Peyer's patch (tissue), 4 donors: ENCODE data around the gene TOMM22.

Source experiments
- POLR2A ChIP-seq, 2 donors: fragments of 450-650 bp; IDR thresholded peaks; one replicate each; pipeline ENCODE4 v1.5.1; 2017; ENCODE audit warnings: antibody characterized with exemption in 2 of 2, mild to moderate bottlenecking in 2 of 2, moderate library complexity in 2 of 2
- TF ChIP-seq, protein P1 (sequence below), 6 experiments: fragments of 450-650 bp in 4 of 6; fragments of 200-600 bp in 2 of 6; sonication (generic) in 1 of 6; IDR thresholded peaks; one replicate each; pipeline ENCODE4 v1.5.1; 2017 to 2019; ENCODE audit warnings: antibody characterized with exemption in 6 of 6, mild to moderate bottlenecking in 3 of 6, moderate library complexity in 1 of 6

DNA sequence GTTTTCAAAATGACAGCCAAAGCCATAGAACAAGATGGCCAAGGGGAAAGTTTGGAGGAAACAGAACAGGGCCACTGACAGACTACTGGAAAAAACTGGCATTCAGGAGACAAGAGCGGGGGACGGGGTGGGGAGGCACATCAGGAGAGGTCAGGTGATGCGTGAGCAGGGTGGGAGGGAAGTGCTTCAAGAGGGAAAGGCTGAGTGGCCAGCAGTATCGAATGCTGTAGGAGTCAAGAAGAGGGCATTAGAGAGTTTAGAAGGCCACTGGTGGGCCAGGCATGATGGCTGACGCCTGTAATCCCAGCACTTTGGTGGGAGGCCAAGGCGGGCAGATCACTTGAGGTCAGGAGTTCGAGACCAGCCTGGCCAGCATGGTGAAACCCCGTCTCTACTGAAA lies 32.2 kb downstream of the TOMM22 start:
- TF ChIP-seq, protein P1, sequence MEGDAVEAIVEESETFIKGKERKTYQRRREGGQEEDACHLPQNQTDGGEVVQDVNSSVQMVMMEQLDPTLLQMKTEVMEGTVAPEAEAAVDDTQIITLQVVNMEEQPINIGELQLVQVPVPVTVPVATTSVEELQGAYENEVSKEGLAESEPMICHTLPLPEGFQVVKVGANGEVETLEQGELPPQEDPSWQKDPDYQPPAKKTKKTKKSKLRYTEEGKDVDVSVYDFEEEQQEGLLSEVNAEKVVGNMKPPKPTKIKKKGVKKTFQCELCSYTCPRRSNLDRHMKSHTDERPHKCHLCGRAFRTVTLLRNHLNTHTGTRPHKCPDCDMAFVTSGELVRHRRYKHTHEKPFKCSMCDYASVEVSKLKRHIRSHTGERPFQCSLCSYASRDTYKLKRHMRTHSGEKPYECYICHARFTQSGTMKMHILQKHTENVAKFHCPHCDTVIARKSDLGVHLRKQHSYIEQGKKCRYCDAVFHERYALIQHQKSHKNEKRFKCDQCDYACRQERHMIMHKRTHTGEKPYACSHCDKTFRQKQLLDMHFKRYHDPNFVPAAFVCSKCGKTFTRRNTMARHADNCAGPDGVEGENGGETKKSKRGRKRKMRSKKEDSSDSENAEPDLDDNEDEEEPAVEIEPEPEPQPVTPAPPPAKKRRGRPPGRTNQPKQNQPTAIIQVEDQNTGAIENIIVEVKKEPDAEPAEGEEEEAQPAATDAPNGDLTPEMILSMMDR (IDR thresholded peaks at IDR 0.05): no peak
- no peak for TF ChIP-seq POLR2A (IDR thresholded peaks at IDR 0.05)
